MM.1S (cell line): ENCODE results near the gene ARL5C.

ENCODE experiments used
- DNase-seq: peaks from one replicate; pipeline ENCODE4 v3.0.0-alpha.2; 2015
- H2AFZ ChIP-seq: fragments of 300-600 bp; sonication (generic); 2 replicates; pipeline ENCODE4 v1.6.0; 2016; ENCODE audit warnings: antibody characterized with exemption, low read length
- H3F3A ChIP-seq: fragments of 300-600 bp; sonication (generic); 2 replicates; pipeline ENCODE4 v1.6.1; 2016; ENCODE audit warnings: mild to moderate bottlenecking, antibody characterized with exemption, low read length, moderate library complexity, mixed read lengths; ENCODE audit not compliant: insufficient read depth
- H3K27ac ChIP-seq: fragments of 300-600 bp; sonication (generic); 2 replicates; pipeline ENCODE4 v1.5.1; 2016; ENCODE audit warnings: mild to moderate bottlenecking, low read length
- H3K27me3 ChIP-seq: fragments of 300-600 bp; sonication (generic); replicated peaks from 2 replicates; pipeline ENCODE4 v1.6.0; 2016; ENCODE audit warnings: low read length; ENCODE audit not compliant: insufficient read depth
- H3K36me3 ChIP-seq: fragments of 300-600 bp; sonication (generic); replicated peaks from 2 replicates; pipeline ENCODE4 v1.6.1; 2016; ENCODE audit warnings: mild to moderate bottlenecking, low read length, mixed read lengths; ENCODE audit not compliant: insufficient read depth
- H3K4me1 ChIP-seq: fragments of 300-600 bp; sonication (generic); 2 replicates; pipeline ENCODE4 v1.6.1; 2016; ENCODE audit warnings: low read length, mixed read lengths
- H3K4me2 ChIP-seq: fragments of 300-600 bp; sonication (generic); 2 replicates; pipeline ENCODE4 v1.6.0; 2016; ENCODE audit warnings: low read depth, low read length
- H3K4me3 ChIP-seq: fragments of 300-600 bp; sonication (generic); 2 replicates; pipeline ENCODE4 v1.5.1; 2016; ENCODE audit warnings: low read length, mixed read lengths
- H3K79me2 ChIP-seq: fragments of 300-600 bp; sonication (generic); 2 replicates; pipeline ENCODE4 v1.6.1; 2016; ENCODE audit warnings: mixed run types, low read length, mixed read lengths
- H3K9ac ChIP-seq: fragments of 300-600 bp; sonication (generic); 2 replicates; pipeline ENCODE4 v1.6.1; 2016; ENCODE audit warnings: low read length, mixed read lengths
- H3K9me2 ChIP-seq: fragments of 300-600 bp; sonication (generic); replicated peaks from 2 replicates; pipeline ENCODE4 v1.6.1; 2016; ENCODE audit warnings: mild to moderate bottlenecking, low read length, mixed read lengths; ENCODE audit not compliant: insufficient read depth
- H3K9me3 ChIP-seq: fragments of 300-600 bp; sonication (generic); replicated peaks from 2 replicates; pipeline ENCODE4 v1.6.1; 2016; ENCODE audit warnings: mild to moderate bottlenecking, low read length, mixed read lengths; ENCODE audit not compliant: insufficient read depth
- H4K20me1 ChIP-seq: fragments of 300-600 bp; sonication (generic); 2 replicates; pipeline ENCODE4 v1.6.1; 2016; ENCODE audit warnings: mild to moderate bottlenecking, low read length, moderate library complexity, mixed read lengths; ENCODE audit not compliant: insufficient read depth
- CTCF ChIP-seq: fragments of 300-600 bp; sonication (generic); IDR thresholded peaks from 2 replicates; pipeline ENCODE4 v1.5.1; 2016; ENCODE audit warnings: antibody characterized with exemption, low read length, mixed read lengths
- EZH2 ChIP-seq: fragments of 300-600 bp; sonication (generic); optimal IDR thresholded peaks from 2 replicates; pipeline ENCODE3; 2017; ENCODE audit warnings: low read depth, mild to moderate bottlenecking, antibody characterized with exemption, low read length, mixed read lengths
- EZH2phosphoT487 ChIP-seq: fragments of 300-600 bp; sonication (generic); IDR thresholded peaks from 2 replicates; pipeline ENCODE4 v1.6.1; 2018; ENCODE audit warnings: antibody characterized with exemption, low read length

ARL5C gene

GRCh38 chr17:39107973-39108372 is 58.0 kb downstream of the ARL5C start:
- Histone ChIP-seq H3K79me2 (no peaks in the 10 kb centered on the region), H3K9me2 (no peaks in the 10 kb centered on the region)

GRCh38 chr17:39107155-39107554 is 58.8 kb downstream of the ARL5C start:
- Histone ChIP-seq H3K9me3 (no peaks in the 10 kb centered on the region), H2AFZ (no peak overlapping the region), H4K20me1 (no peaks in the 10 kb centered on the region), H3K4me2 (no peak overlapping the region), H3K36me3 (no peaks in the 10 kb centered on the region), H3K4me1 (no peaks in the 10 kb centered on the region), H3K9me2 (no peaks in the 10 kb centered on the region), H3K27ac (no peak overlapping the region), H3K79me2 (no peaks in the 10 kb centered on the region), H3K9ac (no peak overlapping the region), H3K27me3 (peaks cover 24% of the 10 kb centered on the region), H3K4me3 (no peak overlapping the region), H3F3A (no peaks in the 10 kb centered on the region)
- TF ChIP-seq EZH2 (no peak), EZH2phosphoT487 (no peak), CTCF (no peak)
- DNase-seq, result no peak

More at GRCh38 chr17:39107973-39108372, 58.0 kb downstream of the ARL5C start:
- TF ChIP-seq CTCF (no peak), EZH2phosphoT487 (no peak), EZH2 (no peak)
- DNase-seq, result no peak
- no peaks in the 10 kb centered on the region for H3K9me3 ChIP-seq
- peaks cover 24% of the 10 kb centered on the region for H3K27me3 ChIP-seq
- no peaks in the 10 kb centered on the region for H3K4me1 ChIP-seq
- H3K4me2 ChIP-seq, result no peak overlapping the region
- no peaks in the 10 kb centered on the region for H3F3A ChIP-seq
- H3K4me3 ChIP-seq, result no peak overlapping the region
- no peak overlapping the region for H3K27ac ChIP-seq
- H2AFZ ChIP-seq, result no peak overlapping the region
- no peaks in the 10 kb centered on the region for H3K36me3 ChIP-seq
- H3K9ac ChIP-seq, result no peak overlapping the region
- H4K20me1 ChIP-seq, result no peaks in the 10 kb centered on the region
